Endothelial cell of umbilical vein (primary cell): ENCODE results near the gene ZNF516. TPM values are rescaled to one million over a fixed set of nuclear protein-coding genes. Genes with fewer than 3 reads are reported as not detected.

Experiments
- BruUV-seq: library from RNA; stranded (reverse); fragments of 400-500 nt; replicated peaks from 2 replicates; lab custom pipeline; 2021; lab: Mats Ljungman, UMichigan
- CTCF ChIA-PET: fragments of 300-600, 350-600 bp; sonication (Branson Sonifier 250); formaldehyde crosslinking; loops from one replicate; lab custom pipeline; 2021; ENCODE audit warnings: antibody characterized with exemption, inconsistent platforms; lab: Charles Lee
- POLR2A ChIA-PET: fragments of 300-600, 350-600 bp; sonication (Branson Sonifier 250); formaldehyde crosslinking; loops from one replicate; lab custom pipeline; 2021; ENCODE audit warnings: antibody characterized with exemption, inconsistent platforms; lab: Charles Lee
- DNase-seq: peaks from one replicate; pipeline ENCODE4 v3.0.0-alpha.2; 2011; ENCODE audit warnings: low read depth, low spot score
- FAIRE-seq: peaks from 2 replicates; lab custom pipeline; 2011; peaks lifted over from hg19 to GRCh38; lab: Jason Lieb, UNC
- H2AFZ ChIP-seq: 2 replicates; pipeline ENCODE4 v1.6.0; 2012; ENCODE audit warnings: low read depth, low read length, control low read depth, inconsistent platforms
- H3K27ac ChIP-seq: 2 replicates; pipeline ENCODE4 v1.5.1; 2011; ENCODE audit warnings: low read depth, mild to moderate bottlenecking, control low read depth, low read length, moderate library complexity; ENCODE audit not compliant: insufficient read depth
- H3K27me3 ChIP-seq, 2 experiments: 2 replicates each; pipeline versions ENCODE4 v1.6.0 to v1.6.1; 2011; ENCODE audit warnings: low read length in 2 of 2, mixed read lengths in 1 of 2; ENCODE audit not compliant: control insufficient read depth in 2 of 2, insufficient read depth in 2 of 2
- H3K36me3 ChIP-seq, 2 experiments: 2 replicates in 1 of 2; 3 replicates in 1 of 2; pipeline ENCODE4 v1.5.1; 2011; ENCODE audit warnings: low read length in 2 of 2, mild to moderate bottlenecking in 1 of 2, moderate library complexity in 1 of 2; ENCODE audit not compliant: control insufficient read depth in 2 of 2, insufficient read depth in 2 of 2; ENCODE audit errors: extremely low read depth in 1 of 2
- H3K4me1 ChIP-seq: 3 replicates; pipeline ENCODE4 v1.5.1; 2011; ENCODE audit warnings: mild to moderate bottlenecking, low read length; ENCODE audit not compliant: control insufficient read depth, insufficient read depth; ENCODE audit errors: extremely low read depth
- H3K4me2 ChIP-seq: 2 replicates; pipeline ENCODE4 v1.6.1; 2011; ENCODE audit warnings: low read length, control low read depth, mixed read lengths; ENCODE audit not compliant: insufficient read depth
- H3K4me3 ChIP-seq, 3 experiments: fragments of 200-600 bp in 1 of 3; sonication (generic), shearing (Covaris generic) in 1 of 3; replicated peaks in 1 of 3; 2 replicates each; pipeline ENCODE4 v1.5.1; 2011 to 2016; ENCODE audit warnings: control low read depth in 3 of 3, low read length in 3 of 3, mild to moderate bottlenecking in 2 of 3, inconsistent platforms in 1 of 3, low read depth in 1 of 3, moderate library complexity in 1 of 3; ENCODE audit not compliant: insufficient read depth in 1 of 3
- H3K79me2 ChIP-seq: 2 replicates; pipeline ENCODE4 v1.6.0; 2012; ENCODE audit warnings: low read length, inconsistent platforms; ENCODE audit not compliant: control insufficient read depth, insufficient read depth
- H3K9ac ChIP-seq: replicated peaks from 2 replicates; pipeline ENCODE3; 2011; ENCODE audit warnings: low read length, control low read depth; ENCODE audit not compliant: insufficient read depth; ENCODE audit errors: extremely low read depth
- H3K9me1 ChIP-seq: replicated peaks from 3 replicates; pipeline ENCODE4 v1.6.0; 2011; ENCODE audit warnings: mild to moderate bottlenecking, low read length; ENCODE audit not compliant: control insufficient read depth, insufficient read depth; ENCODE audit errors: extremely low read depth
- H3K9me3 ChIP-seq: replicated peaks from 2 replicates; pipeline ENCODE4 v1.5.1; 2012; ENCODE audit warnings: low read length, inconsistent platforms; ENCODE audit not compliant: control insufficient read depth, insufficient read depth
- H4K20me1 ChIP-seq: replicated peaks from 2 replicates; pipeline ENCODE3; 2011; ENCODE audit warnings: mild to moderate bottlenecking, low read length; ENCODE audit not compliant: control insufficient read depth, insufficient read depth; ENCODE audit errors: extremely low read depth
- EZH2 ChIP-seq: IDR thresholded peaks from 2 replicates; pipeline ENCODE4 v1.6.1; 2012; ENCODE audit warnings: borderline replicate concordance, low read depth, mild to moderate bottlenecking, moderate library complexity, low read length, inconsistent platforms; ENCODE audit not compliant: severe bottlenecking
- FOS ChIP-seq: IDR thresholded peaks from 2 replicates; pipeline ENCODE4 v1.6.1; 2011; ENCODE audit warnings: mild to moderate bottlenecking, low read length, moderate library complexity, borderline replicate concordance; ENCODE audit not compliant: insufficient read depth
- GATA2 ChIP-seq: IDR thresholded peaks from 2 replicates; pipeline ENCODE4 v1.7.0; 2011; ENCODE audit warnings: low read depth, mild to moderate bottlenecking, moderate library complexity, mixed read lengths, low read length; ENCODE audit not compliant: insufficient read length, insufficient read depth
- JUN ChIP-seq: IDR thresholded peaks from 2 replicates; pipeline ENCODE4 v1.6.1; 2011; ENCODE audit warnings: borderline replicate concordance, low read depth; ENCODE audit not compliant: insufficient read length, insufficient read depth
- MYC ChIP-seq: IDR thresholded peaks from one replicate; pipeline ENCODE4 v1.6.1; 2011; ENCODE audit warnings: mild to moderate bottlenecking, low read depth, low read length
- POLR2A ChIP-seq: IDR thresholded peaks from 2 replicates; pipeline ENCODE4 v1.6.1; 2012; ENCODE audit warnings: low read depth, mild to moderate bottlenecking, control low read depth, low read length
- POLR2AphosphoS5 ChIP-seq: IDR thresholded peaks from 2 replicates; pipeline ENCODE4 v1.6.1; 2012; ENCODE audit warnings: low read depth, mild to moderate bottlenecking, control low read depth, low read length, moderate library complexity; ENCODE audit not compliant: insufficient read depth
- dilution Hi-C: fragments of 300-500 bp; cut with MboI; formaldehyde crosslinking; loops from one replicate; pipeline ENCODE4 v1.15.0; 2019; ENCODE audit warnings: low sequenced_read_pairs; ENCODE audit not compliant: extremely low pct_ligation_motif_present
- intact Hi-C: fragments of 100-400 bp; cut with micrococcal nuclease; formaldehyde crosslinking; loops from one replicate; pipeline ENCODE4 v1.10.0; 2022
- polyA plus RNA-seq, 4 experiments: library from polyadenylated mRNA; depleted of rRNA in 3 of 4; stranded (reverse) in 3 of 4; unstranded in 1 of 4; fragments of >200 nt; gene quantifications; 2 replicates each; pipeline versions ENCODE4 v1.2.1 to v1.2.3, GENCODE V29; 2011 to 2012; ENCODE audit warnings: missing spikeins in 1 of 4
- total RNA-seq: library from RNA; stranded (reverse); gene quantifications from 2 replicates; pipeline ENCODE4 v1.2.3, GENCODE V29; 2021
- TF ChIP-seq, protein P1 (sequence below): IDR thresholded peaks from 2 replicates; pipeline ENCODE4 v1.6.1; 2011; ENCODE audit not compliant: insufficient read depth, insufficient read length
- TF ChIP-seq, protein P2 (sequence below), 2 donors: IDR thresholded peaks; 1 replicate in 1 of 2; 2 replicates in 1 of 2; pipeline ENCODE4 v1.5.1; 2011; ENCODE audit warnings: low read length in 2 of 2, mild to moderate bottlenecking in 2 of 2, moderate library complexity in 2 of 2, control low read depth in 1 of 2, inconsistent platforms in 1 of 2, low read depth in 1 of 2; ENCODE audit not compliant: insufficient read depth in 1 of 2; ENCODE audit errors: extremely low read depth in 1 of 2

Gene ZNF516
- total and polyA plus RNA-seq, 2 donors (not counting 3 experiments of a cell fraction or from before 2014, with no cell fraction given): 3.6 to 19.1 TPM

DNA sequence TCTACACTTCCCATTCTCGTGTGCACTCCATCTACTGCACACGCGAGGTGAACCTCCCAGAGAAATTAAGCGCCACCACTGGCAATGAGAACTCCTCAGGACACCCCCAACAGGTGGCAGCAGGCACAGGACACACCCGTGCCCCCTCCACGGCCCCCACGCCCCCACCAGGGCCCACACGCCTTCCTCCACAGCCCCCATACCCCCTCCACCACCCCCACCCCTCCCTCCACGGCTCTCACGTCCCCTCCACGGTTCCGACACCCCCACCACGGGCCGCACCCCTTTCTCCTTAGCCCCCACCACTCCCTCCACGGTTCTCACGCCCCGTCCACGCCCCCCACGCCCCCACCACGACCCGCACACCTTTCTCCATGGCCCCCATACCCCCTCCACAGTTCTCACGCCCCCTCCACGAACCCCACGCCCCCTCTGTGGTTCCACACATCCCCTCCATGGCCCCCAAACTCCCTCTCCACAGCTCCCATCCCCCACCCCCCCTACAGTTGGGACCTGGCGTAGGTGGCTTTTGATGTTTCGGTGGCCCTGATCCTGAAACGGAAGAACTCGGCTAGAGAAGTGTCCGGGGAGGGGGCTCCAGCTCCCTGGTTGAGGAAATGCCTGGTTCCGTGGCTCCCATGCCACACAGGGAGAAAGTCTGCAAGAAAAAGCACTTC is 110.8 kb downstream of the ZNF516 start:
- no TSS peak for BruUV-seq
- no peak for TF ChIP-seq POLR2A
- no peak for TF ChIP-seq JUN
- TF ChIP-seq FOS: no peak
- TF ChIP-seq EZH2: no peak
- no peak for TF ChIP-seq POLR2AphosphoS5
- TF ChIP-seq, protein P1, sequence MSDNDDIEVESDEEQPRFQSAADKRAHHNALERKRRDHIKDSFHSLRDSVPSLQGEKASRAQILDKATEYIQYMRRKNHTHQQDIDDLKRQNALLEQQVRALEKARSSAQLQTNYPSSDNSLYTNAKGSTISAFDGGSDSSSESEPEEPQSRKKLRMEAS: no peak
- H3K4me3 ChIP-seq: no peak overlapping the region
- no peaks in the 10 kb centered on the region for H3K27me3 ChIP-seq
- ChIA-PET POLR2A (no interaction called here), CTCF (no interaction called here)
- no peaks in the 10 kb centered on the region for H3K9me3 ChIP-seq
- DNase-seq (no peak), FAIRE-seq (no peak)
- no peak overlapping the region for H3K4me2 ChIP-seq
- H3K4me1 ChIP-seq: no peaks in the 10 kb centered on the region
- H3K9ac ChIP-seq: no peak overlapping the region
- no peak overlapping the region for H3K27ac ChIP-seq
- H3K9me1 ChIP-seq: no peaks in the 10 kb centered on the region
- H2AFZ ChIP-seq: no peak overlapping the region
- intact Hi-C loops (no loop called here), dilution Hi-C loops (no loop called here)
- no peaks in the 10 kb centered on the region for H3K79me2 ChIP-seq
- H3K36me3 ChIP-seq: no peaks in the 10 kb centered on the region
- H4K20me1 ChIP-seq: no peaks in the 10 kb centered on the region

DNA sequence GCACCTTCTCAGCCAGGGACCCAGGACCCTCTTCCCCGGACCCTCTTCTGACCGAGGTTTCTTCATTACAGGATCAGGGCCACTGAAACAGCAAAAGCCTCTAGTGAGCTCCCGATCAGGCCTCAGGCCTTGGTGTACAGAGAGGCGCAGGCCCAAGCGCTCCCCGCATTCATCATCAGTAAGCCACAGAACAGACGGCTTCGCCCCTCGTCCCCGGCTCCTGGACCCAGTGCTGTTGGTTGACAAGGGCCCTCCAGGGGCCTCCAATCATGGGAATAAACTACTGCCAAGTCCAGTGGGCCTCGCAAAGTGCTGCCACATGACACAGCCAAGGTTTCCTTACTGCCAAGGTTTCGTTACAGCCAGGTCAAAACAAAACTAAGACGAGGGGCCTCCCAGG is 111.4 kb downstream of the ZNF516 start:
- TF ChIP-seq GATA2: no peak
- TF ChIP-seq EZH2: no peak
- no peak for TF ChIP-seq POLR2AphosphoS5
- TF ChIP-seq, protein P2, sequence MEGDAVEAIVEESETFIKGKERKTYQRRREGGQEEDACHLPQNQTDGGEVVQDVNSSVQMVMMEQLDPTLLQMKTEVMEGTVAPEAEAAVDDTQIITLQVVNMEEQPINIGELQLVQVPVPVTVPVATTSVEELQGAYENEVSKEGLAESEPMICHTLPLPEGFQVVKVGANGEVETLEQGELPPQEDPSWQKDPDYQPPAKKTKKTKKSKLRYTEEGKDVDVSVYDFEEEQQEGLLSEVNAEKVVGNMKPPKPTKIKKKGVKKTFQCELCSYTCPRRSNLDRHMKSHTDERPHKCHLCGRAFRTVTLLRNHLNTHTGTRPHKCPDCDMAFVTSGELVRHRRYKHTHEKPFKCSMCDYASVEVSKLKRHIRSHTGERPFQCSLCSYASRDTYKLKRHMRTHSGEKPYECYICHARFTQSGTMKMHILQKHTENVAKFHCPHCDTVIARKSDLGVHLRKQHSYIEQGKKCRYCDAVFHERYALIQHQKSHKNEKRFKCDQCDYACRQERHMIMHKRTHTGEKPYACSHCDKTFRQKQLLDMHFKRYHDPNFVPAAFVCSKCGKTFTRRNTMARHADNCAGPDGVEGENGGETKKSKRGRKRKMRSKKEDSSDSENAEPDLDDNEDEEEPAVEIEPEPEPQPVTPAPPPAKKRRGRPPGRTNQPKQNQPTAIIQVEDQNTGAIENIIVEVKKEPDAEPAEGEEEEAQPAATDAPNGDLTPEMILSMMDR (IDR thresholded peaks at IDR 0.05; ENCODE audit: extremely low read depth in 1 of 2, insufficient read depth in 1 of 2, low read depth in 1 of 2, low read length in 2 of 2): no peak
- TF ChIP-seq MYC: no peak
- no peak for TF ChIP-seq POLR2A
- TF ChIP-seq, protein P1: no peak
- Histone ChIP-seq H3K79me2 (no peaks in the 10 kb centered on the region), H3K4me2 (no peak overlapping the region), H3K36me3 (no peaks in the 10 kb centered on the region), H3K27me3 (no peaks in the 10 kb centered on the region), H3K9me3 (no peaks in the 10 kb centered on the region), H3K9ac (no peak overlapping the region), H2AFZ (no peak overlapping the region), H3K27ac (no peak overlapping the region), H4K20me1 (no peaks in the 10 kb centered on the region), H3K4me1 (no peaks in the 10 kb centered on the region), H3K9me1 (no peaks in the 10 kb centered on the region), H3K4me3 (no peak overlapping the region)
- POLR2A ChIA-PET: no interaction called here
- CTCF ChIA-PET: interaction anchor here (1.0 kb wide), 1 partner anchor 15 kb away, joined by 3 read pairs; no protein-coding TSS in a partner anchor
- dilution Hi-C loops (no loop called here), intact Hi-C loops (no loop called here)
- BruUV-seq: no TSS peak
- FAIRE-seq (no peak), DNase-seq (no peak)
